GM19023 (cell line): Measurements from ENCODE around the gene CCDC91.
"Not testable (repeated sequence)": the region's sequence is repeated elsewhere in the genome, so short reads cannot be mapped to it uniquely, and the experiment has no call there.

Experiments
- ATAC-seq: cut with Tn5 transposase; IDR thresholded peaks from one replicate; pipeline ENCODE4 v1.9.1; 2021; ENCODE audit warnings: mild to moderate bottlenecking, moderate library complexity; ENCODE audit not compliant: unreplicated experiment

The CCDC91 gene

GRCh38 chr12:28446031-28446430, 255.8 kb downstream of the CCDC91 start:
- no peak for ATAC-seq

GRCh38 chr12:28453686-28454085, 263.4 kb downstream of the CCDC91 start:
- no peak for ATAC-seq

- ATAC-seq, result no peak
These were observed 266.9 kb downstream of the CCDC91 start for GRCh38 chr12:28456934-28457710.

DNA sequence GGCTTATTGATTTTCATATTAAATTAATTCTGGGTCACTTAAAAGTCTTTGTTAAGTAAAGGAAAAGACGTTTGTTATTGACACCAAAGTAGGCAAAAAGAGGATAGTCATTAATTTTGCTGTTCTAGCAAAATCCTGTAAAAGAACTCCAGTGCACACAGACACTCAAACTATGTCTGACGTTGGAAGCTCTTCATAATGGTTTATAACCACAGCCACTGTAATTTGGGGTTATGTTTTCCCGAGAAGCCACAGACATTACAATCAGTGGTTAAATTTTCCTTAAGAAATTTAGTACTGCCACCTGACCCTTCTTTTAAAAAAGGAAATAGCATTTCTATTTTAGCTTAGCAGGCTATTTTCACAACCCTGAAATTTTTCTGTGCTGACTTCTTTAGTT, 267.5 kb downstream of the CCDC91 start:
- ATAC-seq, result no peak

DNA sequence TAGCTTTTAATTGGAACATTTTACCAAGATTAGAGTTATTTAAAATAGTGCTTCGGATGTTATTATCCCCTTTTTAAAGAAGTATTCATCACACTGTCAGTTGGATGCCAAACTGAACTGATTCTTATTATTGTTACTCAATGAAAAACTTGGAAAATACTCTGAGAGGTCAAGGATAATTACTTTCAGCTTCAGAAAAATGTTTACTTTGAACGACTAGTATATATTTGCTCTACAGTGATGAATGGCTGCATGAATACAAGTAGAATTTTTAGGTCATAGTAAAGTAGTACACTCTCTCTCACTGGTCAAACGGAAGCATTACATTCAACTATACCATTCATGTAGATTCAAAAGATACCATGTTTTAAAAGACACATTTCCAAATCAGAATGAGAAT, 269.2 kb downstream of the CCDC91 start:
- no peak for ATAC-seq

- peak; percentile 65 for ATAC-seq
These were observed 270.3 kb downstream of the CCDC91 start for GRCh38 chr12:28460420-28461130.

DNA sequence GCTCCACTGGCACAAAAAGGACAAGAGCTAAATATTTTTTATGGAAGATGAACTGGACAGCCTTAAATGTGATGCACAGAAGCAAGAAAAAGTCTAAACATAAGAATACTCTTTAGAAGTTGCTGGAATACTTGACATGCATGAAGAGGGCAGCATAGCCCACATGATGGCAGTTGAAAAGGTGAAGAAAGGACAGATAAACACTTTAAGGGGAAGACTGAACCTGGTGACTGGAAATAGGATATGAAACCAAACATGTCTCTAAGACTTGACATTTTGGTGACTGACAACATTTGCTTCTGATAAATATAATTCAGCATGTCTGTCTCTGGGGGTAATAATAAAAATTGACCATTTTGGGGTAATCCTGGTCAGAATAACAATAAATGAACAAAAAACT, 273.1 kb downstream of the CCDC91 start:
- ATAC-seq, result no peak

- not testable (repeated sequence) for ATAC-seq
These were observed 281.5 kb downstream of the CCDC91 start for GRCh38 chr12:28471762-28472161.

- not testable (repeated sequence) for ATAC-seq
These were observed 285.9 kb downstream of the CCDC91 start for GRCh38 chr12:28476206-28476605.

DNA sequence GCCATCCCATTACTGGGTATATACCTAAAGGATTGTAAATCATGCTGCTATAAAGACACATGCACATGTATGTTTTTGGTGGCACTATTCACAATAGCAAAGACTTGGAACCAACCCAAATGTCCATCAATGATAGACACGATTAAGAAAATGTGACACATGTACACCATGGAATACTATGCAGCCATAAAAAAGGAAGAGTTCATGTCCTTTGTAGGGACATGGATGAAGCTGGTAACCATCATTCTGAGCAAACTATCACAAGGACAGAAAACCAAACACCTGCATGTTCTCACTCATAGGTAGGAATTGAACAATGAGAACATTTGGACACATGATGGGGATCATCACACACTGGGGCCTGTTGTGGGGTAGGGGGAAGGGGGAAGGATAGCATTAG, 288.8 kb downstream of the CCDC91 start:
- ATAC-seq, result not testable (repeated sequence)

DNA sequence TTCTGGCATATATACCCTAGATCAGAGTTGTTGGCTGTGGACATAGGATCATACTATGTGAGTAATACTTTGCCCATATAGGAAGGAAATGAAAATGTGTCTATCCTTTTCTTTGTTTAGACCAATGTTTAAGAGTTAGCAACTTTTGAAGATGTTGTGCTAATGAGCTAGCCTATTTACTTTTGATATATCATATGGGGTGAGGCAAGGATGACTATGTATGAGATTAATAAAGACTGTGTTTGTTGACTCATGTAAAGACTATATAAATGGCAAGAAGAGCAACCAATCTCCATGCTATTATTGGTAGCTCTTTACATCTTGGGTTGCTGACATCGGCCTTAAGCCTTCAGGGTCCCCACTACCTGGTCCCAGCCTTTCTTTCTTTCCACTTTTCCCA, 289.4 kb downstream of the CCDC91 start:
- ATAC-seq, result no peak

DNA sequence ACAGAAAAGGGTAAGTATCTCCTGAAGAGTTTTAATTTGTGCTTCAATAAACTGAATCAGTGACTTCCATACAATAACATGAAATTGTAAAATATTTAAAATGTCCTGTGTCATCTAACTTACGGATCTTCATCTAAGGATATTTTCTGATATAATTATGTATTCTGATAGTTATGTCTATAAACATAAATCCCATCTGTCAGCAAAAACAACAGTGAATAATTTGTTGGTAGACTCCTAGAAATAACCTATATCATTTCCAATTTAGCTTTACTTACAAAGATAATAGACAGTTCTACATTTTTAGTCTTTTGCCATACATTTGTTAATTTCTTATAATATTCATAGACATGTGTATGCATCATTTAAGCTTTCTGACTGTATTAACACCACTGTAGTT, 293.9 kb downstream of the CCDC91 start:
- no peak for ATAC-seq

GRCh38 chr12:28486521-28486920, 296.3 kb downstream of the CCDC91 start:
- no peak for ATAC-seq

GRCh38 chr12:28489246-28489645, 299.0 kb downstream of the CCDC91 start:
- ATAC-seq, result no peak

DNA sequence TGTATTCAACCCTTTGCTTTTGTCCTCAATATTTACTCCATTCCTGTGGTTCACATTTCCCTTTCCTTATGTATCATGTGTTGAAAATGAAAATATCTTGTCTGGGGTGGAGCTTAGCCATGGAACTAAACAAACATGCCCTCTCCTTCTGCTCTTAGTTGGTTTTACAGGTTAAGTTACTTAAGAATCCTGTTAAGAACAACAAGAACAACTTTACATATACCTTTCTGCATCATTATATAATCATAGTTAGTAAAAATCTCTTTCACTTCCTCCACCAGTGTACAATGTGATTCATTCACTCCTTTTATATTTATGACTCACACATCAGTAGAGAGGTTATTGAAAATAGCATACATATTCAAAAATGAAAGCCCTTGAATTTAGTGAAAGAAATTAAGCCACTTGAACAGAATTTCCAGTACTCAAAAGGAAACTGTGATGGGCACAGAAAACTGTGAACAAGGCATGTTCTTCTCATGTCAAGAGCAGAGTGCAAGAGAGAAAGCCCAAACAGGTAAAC, 307.7 kb downstream of the CCDC91 start:
- peak; percentile 93 for ATAC-seq

- no peak for ATAC-seq
These were observed 308.6 kb downstream of the CCDC91 start for GRCh38 chr12:28498850-28499249.

DNA sequence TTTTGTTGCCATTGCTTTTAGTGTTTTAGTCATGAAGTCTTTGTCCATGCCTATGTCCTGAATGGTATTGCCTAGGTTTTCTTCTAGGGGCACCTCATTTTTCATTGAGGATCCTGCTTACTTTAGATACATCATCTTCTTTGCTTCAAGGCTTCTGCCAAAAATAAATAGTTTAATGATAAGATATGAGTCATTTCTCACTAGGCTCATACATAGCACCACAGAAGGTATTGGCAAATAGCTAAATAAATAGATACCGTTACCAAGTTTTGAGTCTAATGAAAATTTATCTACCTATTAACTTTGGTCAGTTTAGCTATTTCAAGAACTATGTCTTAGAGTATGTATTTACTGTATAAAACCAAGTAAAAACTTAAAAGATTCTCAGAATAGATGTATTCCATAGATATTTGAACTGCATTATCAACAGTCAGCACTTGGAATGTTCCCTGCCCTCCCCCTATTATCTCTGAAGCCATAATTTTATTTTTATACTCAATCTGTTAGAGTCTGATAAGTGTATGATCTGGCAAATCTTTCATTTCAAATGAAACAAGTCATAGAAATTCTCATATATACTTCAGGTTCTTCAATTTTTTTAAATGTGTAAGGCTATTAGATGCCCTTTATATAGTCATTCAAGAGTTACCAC, 310.2 kb downstream of the CCDC91 start:
- ATAC-seq, result no peak

DNA sequence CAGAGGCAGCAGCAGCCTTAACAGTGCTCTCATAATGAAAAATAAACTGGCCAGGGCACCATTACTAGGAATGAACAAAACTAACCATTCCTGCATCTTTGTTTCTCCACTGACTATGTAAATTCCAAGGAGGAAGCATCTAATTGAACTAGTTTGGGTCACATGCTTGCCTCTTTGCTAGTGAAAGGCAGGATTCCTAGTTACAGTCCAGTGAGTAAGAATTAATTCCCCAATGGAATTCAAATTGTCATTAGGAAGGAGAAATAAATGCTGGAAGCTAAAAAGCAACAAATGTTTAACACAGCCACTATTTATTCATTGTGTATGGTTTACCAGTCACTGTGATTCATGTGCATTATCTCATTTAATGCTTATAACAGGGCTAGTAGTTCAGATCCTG, 316.0 kb downstream of the CCDC91 start:
- no peak for ATAC-seq

GRCh38 chr12:28507033-28507432, 316.8 kb downstream of the CCDC91 start:
- no peak for ATAC-seq

DNA sequence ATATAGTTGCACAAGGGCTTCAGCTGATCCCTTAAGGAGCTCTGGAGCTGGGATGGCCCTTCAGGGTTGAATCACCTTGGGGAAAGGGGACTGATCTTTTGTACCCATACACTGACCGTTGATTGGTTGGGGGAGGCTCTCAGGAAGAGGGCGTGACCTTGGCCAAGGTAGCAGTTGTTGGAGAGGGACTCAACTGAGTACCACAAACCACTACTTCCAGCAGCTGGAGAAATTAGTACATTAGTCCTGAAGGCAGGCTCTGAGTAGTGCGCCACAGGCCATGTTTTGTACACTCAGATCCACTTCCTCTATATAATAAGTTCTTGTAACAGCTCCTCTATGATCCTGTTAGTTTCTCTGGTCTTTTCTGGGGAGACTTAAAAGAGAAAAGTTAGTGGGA, 317.6 kb downstream of the CCDC91 start:
- ATAC-seq, result no peak

- no peak for ATAC-seq
These were observed 322.1 kb downstream of the CCDC91 start for GRCh38 chr12:28512406-28512805.

DNA sequence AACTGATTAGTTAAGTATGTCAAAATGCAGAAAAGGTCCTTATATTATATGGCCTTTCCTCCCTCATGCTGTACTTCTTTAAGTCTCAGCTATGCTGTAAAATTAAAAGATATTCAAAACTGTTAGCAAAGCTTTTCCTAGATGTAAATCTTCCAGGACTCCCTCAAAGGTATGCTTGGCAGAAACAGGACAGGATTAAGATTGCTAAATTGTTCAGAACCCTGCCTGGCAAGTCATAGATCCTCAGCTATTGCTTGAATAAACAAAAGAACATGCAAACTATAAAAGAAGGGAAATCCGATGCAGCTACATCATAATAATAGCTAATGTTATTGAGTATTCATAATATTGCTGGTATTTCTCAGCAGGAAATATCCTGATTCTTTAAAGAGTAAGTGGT, 322.6 kb downstream of the CCDC91 start:
- ATAC-seq, result no peak
